HG03575 (cell line): Measurements from ENCODE around the gene GSDMA.

Source experiments
- ATAC-seq: cut with Tn5 transposase; IDR thresholded peaks from one replicate; pipeline ENCODE4 v1.9.1; 2021; ENCODE audit not compliant: unreplicated experiment, insufficient number of reproducible peaks, low FRiP score; ENCODE audit errors: extremely low read depth

GSDMA gene

GRCh38 chr17:40015005-40015997 lies 52.5 kb downstream of the GSDMA start, which contains the start of gene CSF3:
Gene CSF3 (plus strand): TSS chr17:40015440. CDS start chr17:40015475, 35 bp downstream.
- no peak for ATAC-seq

DNA sequence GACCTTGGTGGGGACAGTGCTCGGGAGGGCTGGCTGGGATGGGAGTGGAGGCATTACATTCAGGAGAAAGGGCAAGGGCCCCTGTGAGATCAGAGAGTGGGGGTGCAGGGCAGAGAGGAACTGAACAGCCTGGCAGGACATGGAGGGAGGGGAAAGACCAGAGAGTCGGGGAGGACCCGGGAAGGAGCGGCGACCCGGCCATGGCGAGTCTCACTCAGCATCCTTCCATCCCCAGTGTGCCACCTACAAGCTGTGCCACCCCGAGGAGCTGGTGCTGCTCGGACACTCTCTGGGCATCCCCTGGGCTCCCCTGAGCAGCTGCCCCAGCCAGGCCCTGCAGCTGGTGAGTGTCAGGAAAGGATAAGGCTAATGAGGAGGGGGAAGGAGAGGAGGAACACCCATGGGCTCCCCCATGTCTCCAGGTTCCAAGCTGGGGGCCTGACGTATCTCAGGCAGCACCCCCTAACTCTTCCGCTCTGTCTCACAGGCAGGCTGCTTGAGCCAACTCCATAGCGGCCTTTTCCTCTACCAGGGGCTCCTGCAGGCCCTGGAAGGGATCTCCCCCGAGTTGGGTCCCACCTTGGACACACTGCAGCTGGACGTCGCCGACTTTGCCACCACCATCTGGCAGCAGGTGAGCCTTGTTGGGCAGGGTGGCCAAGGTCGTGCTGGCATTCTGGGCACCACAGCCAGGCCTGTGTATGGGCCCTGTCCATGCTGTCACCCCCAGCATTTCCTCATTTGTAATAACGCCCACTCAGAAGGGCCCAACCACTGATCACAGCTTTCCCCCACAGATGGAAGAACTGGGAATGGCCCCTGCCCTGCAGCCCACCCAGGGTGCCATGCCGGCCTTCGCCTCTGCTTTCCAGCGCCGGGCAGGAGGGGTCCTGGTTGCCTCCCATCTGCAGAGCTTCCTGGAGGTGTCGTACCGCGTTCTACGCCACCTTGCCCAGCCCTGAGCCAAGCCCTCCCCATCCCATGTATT lies 53.5 kb downstream of the GSDMA start:
- no peak for ATAC-seq

- no peak for ATAC-seq
Measured at GRCh38 chr17:40017422-40018080, 54.7 kb downstream of the GSDMA start.

- ATAC-seq = no peak
Measured at GRCh38 chr17:40018211-40019121, 55.7 kb downstream of the GSDMA start.

- no peak for ATAC-seq
Measured at GRCh38 chr17:40019140-40019991, 56.6 kb downstream of the GSDMA start.

GRCh38 chr17:40020146-40020545 lies 57.3 kb downstream of the GSDMA start:
- no peak for ATAC-seq

DNA sequence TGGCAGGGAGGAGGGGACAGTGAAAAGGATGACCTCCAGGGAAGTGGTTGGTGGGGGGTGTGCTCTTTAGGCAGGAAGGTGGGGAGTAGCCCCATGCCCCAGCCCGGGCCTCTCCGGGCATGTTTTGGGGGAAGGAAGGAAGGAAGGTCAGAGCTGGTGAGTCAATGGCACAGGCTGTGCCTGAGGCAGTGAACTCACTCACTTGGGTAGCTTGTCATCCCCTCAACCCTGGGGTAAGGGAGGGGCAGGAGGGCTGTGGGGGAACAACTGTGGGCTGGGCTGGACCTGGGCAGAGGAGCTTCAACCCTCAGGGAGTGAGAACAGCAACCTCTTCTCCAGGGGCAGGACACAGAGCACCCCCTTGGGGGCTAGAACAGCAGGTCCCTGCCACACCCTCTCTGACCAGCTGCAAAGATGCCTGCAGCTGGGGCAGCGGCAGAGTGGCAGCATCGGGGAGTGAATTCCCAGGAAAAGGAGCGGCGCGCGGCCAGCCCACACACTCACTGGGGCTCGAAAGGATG lies 58.7 kb downstream of the GSDMA start:
- no peak for ATAC-seq

- ATAC-seq = no peak
Measured at GRCh38 chr17:40022497-40022896, 59.7 kb downstream of the GSDMA start.

GRCh38 chr17:40022961-40023541 lies 60.2 kb downstream of the GSDMA start:
- no peak for ATAC-seq

GRCh38 chr17:40023590-40024292 lies 60.9 kb downstream of the GSDMA start:
- ATAC-seq = no peak

DNA sequence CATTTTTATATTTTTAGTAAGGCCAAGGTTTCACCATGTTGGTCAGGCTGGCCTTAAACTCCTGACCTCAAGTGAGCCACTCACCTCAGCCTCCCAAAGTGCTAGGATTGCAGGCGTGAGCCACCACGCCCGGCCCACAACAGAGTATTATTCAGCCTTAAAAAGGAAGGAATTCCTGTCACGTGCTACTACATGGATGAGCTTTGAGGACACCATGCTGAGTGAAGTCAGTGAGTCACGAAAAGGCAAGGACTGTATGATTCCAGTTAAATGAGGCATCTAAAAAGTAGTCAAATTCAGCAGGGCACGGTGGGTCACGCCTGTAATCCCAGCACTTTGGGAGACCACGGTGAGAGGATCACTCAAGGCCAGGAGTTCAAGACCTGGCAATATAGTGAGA lies 62.1 kb downstream of the GSDMA start:
- ATAC-seq = no peak

DNA sequence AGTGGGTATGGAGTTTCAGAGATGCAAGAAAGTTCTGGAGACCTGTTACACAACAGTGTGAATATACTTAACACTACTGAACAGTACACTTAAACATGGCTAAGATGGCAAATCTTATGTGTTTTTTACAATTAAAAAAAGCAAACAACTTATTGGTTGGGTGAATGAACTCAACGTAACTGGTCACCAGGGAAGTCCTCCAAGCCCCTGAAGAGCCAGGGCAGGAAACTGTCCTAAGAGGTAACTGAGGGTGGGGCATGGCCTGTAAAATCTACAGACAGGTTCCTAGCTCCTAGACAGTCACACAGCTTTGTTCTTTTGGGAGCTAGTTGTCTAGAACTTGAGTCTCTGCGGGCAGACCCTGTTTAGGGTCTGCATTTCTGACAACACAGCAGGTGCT lies 62.8 kb downstream of the GSDMA start:
- no peak for ATAC-seq

DNA sequence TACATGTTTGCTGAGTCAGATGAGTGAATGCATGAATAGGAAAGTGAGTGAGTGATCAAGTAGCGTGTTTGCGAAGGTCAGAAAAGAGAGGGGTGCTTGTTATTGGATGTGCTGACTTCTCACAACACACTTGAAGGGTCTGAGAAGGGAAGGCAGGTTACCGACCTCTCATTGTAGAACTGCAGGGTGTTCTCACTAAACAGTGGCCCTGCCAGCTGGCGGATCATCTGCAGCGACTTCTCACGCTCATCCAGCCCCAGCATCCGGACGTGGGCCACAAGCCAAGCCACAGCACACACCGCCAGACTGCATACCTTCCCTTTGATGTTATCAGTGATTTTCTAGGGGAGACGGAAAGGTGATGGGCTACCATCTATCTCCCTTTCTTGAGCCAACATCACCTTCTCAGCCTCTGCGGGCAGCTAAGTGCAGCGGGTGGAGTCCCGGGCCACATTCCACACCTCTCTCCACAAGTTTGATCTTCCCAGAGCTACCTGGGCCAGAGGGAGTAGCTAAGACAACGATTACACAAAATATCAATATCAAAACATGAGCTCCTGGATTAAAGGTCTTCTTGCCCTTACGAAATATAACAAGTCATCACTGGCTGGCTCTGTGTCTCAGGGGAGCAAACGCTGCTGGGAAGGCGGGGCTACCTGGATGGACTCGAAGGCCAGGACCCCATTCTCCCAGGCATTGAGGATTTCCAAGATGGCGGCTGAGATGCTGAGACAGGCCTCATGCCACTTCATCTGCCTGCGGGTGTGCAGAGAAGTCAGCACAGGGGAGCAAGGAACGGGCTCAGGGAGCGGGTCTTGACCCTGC lies 63.4 kb downstream of the GSDMA start:
- ATAC-seq = no peak

GRCh38 chr17:40026816-40027613 lies 64.2 kb downstream of the GSDMA start:
- no peak for ATAC-seq
